ENCODE measurements around the gene SAMD9.
A peak's percentile ranks its signal among the peaks of the same experiment; 100 is the strongest.
"Not testable (repeated sequence)": the region's sequence is repeated elsewhere in the genome, so short reads cannot be mapped to it uniquely, and the experiment has no call there.

The SAMD9 gene

DNA sequence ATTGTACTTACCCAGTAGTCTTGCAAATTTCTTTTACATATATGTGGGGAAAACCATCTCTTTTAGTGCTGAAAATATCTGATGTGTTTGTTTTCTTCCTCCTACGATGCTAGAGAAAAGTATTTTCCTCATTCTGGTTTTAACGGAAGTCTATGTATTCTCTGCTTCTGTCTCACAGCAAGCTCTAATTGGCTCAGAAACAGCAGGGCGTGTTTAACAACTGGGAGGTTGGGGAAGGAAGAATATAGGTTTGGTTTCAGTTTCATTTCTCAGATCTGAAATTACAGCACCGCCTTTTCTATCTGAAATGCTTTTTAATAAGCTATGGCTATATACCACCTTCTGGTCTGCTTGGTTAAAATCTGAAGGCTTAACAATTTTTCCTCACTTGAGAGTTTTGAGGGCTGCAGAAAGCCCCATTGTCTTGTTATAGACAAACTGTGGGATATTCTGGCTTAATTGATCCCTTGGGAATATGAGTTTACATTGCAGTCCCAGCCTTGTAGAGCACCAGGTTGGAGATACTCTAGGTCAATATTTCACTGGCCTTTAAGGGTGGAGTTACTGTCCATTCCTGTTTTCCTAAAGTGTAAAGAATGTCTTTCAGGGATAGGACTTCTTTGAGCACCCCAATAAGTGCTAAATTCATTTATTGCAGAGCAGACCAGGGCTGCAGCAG lies at the start of gene SAMD9:
Gene SAMD9 (minus strand): TSS at position 128 of the 679 bp plus-strand sequence. CDS start 11,882 bp downstream, outside the sequence.
- peak; percentile 21 to 40 (median 33) for DNase-seq (ENCODE audit: low read depth in 2 of 3, low spot score in 1 of 3)

DNA sequence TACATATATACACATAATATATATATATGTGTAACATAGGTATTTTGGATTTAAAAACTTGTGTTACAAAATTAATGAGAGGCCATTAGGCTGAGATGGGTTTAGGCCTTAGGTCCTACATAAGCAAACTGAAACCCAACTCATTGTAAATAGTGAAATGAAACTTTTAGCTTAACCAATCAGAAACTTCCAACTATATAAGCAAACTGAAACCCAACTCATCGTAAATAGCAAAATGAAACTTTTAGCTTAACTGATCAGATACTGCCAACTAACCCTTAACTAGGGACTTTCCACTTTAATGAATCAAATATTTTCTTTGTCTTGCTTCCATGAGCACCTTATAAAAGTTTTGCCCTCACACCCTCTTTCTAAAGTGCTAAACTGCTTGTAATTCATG lies 47.7 kb upstream of the SAMD9 start:
- no peak for DNase-seq (ENCODE audit: low read depth in 2 of 3, low spot score in 1 of 3)

DNA sequence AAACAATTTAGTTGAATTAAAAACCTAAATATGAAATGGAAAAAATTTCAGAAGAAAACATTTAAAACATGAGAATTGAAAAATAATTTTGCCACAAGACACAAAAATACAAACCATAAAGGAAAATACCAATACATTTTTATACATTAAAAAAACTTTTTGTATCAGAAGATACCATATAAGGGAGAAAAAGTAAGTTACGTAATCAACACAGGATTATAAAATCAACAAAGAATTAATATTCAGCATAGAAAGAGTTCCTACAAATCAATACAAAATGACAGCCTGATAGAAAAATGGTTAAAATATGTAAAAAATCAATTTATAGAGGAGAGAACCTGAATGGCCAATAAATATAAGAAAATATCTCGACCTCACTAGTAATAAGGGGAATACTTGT lies 47.0 kb upstream of the SAMD9 start:
- no peak for DNase-seq (ENCODE audit: low read depth in 2 of 3, low spot score in 1 of 3)

DNA sequence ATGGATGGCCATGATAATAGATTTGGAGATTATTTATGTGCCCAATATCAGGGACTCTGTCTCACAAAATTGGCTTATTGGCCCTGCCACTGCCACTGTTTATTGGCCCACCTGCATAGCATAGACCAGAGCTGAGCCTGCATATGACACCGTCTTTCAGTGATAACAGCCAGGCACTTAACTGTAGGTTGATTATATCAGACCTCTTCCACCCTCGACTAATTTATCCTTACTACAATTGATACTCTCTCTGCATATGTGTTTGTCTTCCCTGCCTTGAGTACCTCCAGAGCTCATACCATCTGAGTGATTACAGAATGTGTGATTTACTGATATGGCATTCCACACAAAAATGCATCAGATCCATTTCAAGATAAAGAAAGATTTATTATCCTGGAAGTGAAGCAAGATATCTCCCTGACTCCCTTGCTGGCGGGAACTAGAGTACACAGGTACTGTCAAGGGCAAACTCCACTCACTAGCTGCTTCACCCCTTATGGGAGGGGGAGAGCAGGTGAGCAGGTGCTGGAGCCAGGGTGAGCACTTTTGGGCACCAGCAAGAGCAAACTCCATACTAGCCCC lies 43.5 kb upstream of the SAMD9 start:
- DNase-seq (ENCODE audit: low read depth in 2 of 3, low spot score in 1 of 3): no peak

DNA sequence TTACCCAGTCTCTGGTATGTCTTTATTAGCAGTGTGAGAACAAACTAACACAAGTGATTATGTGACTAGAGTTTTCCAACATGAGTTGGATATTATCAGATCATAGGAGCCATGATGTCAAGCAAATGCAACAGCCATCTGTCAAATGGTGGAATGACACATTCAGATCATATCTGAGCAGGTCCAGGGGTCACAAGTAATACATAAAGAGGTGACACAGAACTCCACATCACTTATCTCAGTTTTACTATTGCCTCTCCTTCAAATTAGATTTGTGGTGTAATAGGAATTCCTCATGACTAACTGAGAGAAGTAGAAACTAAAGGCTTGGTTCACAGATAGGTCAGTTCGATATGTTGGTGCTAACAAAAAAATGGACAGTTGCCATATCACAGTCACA lies 42.6 kb upstream of the SAMD9 start:
- no peak for DNase-seq (ENCODE audit: low read depth in 2 of 3, low spot score in 1 of 3)

DNA sequence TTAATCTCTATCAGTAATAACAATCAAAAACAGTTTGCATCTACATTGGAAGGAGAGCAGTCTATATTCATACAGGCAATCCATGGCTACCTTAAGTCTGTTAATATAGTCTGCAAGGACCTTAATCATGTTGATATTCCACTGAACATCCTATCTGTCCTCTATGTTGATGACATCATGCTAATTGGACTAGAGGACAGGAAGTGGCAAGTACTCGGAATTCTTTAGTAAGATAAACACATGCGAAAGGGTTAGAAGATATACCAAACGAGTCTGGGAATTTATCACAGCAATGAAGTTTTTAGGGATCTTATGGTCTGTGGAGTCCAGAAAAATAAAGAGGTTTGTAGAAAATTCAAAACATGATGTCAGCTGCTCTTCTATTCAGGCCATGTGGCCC lies 41.7 kb upstream of the SAMD9 start:
- no peak for DNase-seq (ENCODE audit: low read depth in 2 of 3, low spot score in 1 of 3)

DNA sequence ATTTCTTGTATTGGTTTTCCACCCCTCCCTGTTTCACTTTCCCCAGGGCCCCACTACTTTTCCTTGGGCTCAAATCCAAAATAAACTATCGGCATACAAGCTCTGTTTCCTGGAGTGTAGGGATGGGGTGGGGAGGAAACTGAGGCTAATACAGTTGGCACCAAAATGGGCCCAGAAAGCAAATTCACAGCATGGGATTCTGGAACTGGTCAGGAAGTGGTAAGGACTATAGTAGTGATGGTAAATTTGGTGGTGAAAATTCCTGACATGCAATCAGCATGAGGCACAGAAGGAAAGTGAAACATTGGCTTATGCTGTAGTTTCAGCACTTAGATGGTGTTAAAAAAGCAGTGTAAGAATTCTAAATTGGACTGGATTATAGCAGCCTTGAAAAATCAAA lies 39.1 kb upstream of the SAMD9 start:
- no peak for DNase-seq (ENCODE audit: low read depth in 2 of 3, low spot score in 1 of 3)

DNA sequence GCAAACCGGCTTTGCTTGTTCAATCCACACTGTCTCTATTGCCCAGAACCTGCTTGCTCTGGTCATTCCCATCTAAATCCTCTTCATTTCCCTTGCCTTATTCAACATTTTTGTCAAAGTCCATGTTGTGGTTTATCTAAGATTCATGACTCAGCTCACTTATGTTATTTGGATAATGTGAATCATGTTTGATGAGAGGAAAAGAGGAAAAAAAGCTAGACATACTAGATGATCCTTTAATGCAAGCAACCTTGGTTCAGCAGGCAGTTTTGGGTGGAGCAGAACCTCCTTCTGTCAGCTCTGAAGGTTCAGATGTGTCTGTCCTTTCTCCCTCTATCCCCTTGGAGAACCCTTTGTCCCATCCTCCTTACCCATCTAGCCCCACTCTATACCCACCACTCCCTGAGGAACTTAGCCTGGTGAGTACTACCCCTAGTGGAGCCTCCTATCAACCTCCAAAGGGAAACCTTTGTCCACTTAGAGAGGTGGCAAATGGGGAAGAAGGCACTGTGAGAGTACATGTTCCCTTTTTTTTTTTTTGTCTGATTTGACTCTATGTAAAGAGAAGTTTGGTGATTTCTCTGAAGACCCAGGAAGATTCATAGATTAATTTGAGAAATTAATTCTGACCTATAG lies 32.5 kb upstream of the SAMD9 start:
- no peak for DNase-seq (ENCODE audit: low read depth in 2 of 3, low spot score in 1 of 3)

DNA sequence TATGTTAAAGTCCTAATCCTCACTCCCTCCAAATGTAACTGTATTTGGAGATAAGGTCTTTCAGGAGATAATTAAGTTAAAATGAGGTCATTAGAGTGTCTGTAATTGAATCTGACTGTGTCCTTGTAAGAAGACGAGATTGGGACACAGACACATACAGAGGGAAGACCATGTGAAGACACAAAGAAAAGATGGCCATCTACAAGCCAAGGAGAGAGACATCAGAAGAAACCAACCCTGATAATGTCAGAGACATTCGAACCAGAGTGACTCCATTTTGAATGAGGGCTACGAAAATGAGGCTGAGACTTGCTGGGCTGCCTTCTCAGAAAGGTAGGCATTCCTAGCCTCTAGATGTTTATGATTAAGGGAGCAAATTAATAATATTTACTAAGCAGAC lies 30.9 kb upstream of the SAMD9 start:
- DNase-seq (ENCODE audit: low read depth in 2 of 3, low spot score in 1 of 3): no peak

DNA sequence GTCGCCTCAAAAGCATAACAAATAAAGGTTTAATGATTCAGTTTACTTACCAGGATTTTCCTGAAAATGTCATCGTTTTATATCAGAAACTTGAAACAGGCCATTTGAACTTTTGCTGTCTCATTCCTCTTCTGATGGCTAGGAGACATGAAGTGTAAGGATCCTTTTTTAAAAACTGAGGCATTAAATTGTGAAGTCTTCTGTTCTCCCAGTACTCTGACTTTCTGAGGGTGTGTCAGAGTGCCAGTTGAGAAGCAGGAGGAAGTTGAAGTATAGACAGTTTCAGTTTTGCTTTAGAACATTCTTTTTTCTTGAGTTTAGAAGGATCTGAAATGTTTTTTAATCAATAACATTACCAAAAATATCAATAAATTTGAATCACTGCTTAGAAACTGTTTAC lies 30.4 kb upstream of the SAMD9 start, which contains the start of gene SAMD9L:
Gene SAMD9L (minus strand): TSS at position 242 of the 400 bp plus-strand sequence. CDS start 12,414 bp downstream, outside the sequence.
- peak in 1 of 3 donors; percentile 6 for DNase-seq (ENCODE audit: low read depth in 2 of 3, low spot score in 1 of 3)

DNA sequence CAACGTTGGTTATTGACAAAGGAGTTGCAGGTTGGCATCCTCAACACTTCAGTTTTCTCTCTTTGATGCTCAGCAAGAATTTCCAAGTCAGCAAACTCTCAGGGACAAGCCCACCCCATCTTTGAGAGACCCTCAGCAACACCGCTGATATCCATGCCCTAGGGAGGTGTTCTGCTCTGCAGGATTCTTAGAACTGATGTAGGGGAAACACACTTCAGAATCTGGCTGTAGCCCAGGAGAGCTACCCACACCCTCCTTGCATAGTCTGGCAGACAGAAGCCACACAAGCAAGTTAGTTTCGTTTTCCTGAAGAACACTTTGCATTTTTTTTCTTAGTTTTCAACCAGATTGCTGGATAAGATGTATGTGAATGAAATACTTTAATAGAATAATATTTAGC lies 29.6 kb upstream of the SAMD9 start:
- peak in 1 of 3 donors; percentile 5 for DNase-seq (ENCODE audit: low read depth in 2 of 3, low spot score in 1 of 3)

DNA sequence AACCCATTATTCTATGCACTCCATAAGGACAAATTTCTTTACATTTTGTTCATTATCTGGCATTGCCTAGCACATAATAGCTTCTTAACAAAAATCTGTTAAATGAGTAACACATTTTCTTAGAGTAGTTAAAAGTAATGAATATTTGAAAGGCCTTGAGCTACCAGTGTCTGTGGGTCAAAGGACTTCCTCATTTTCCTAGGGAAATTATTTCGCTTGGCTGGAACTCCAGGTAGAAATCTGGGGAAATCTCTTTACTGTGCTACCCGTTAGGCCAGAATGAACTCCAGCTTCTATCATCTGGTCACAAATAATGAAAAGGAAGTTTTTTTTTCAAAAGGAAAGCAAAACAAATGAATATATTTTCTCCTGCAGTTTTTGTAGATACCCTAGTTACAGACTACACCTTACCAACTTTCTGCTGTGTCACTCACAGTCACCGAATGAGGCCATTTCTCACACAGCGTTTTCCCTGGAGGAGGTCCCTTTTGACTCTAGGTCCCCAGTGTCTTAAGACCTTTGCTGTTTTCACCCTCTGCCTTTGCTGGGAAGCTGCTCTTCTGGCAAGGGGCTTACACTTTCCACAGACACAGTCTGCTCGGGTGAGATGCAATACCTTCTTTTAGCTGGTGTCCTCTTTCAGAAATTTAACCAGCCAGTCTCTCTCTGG lies 28.8 kb upstream of the SAMD9 start:
- DNase-seq (ENCODE audit: low read depth in 2 of 3, low spot score in 1 of 3): peak in 1 of 3 donors; percentile 5

DNA sequence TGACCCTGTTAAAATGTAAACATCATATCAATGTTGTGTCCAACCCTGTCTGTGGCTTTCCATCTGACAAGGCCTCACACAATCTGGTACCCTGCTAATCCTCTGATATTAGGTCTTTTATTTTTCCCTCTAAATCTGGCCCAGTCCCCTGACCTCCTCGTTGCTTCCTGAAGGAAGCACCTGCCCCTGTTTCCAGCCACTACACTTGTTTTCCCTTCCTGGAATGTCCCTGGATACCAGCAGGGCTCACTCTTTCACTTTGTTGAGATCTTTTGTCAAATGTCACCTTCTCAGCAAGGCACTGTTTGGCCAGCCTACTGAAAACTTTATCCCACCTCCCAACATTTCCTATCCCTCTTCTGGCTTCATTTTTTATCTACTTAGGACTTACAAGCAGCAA lies 28.3 kb upstream of the SAMD9 start:
- DNase-seq (ENCODE audit: low read depth in 2 of 3, low spot score in 1 of 3): no peak

DNA sequence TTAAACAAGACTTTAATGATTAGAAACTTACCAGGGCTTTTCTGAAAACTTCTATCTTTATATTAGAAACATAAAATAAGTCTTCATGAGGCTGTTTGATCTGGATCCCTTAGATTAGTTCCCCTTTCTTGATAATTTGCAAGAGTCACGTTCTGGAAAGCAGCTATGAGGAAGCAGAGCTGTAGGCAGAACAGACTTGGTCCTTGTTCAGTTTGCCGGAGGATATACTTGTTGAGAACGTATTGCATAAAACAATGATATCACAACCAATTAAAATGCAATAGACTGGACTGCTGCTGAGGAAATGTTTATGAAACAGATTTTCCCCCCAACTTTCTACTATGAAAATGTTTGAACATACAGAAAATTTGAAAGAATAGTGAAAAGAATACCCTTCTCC lies 27.6 kb upstream of the SAMD9 start:
- DNase-seq (ENCODE audit: low read depth in 2 of 3, low spot score in 1 of 3): no peak

DNA sequence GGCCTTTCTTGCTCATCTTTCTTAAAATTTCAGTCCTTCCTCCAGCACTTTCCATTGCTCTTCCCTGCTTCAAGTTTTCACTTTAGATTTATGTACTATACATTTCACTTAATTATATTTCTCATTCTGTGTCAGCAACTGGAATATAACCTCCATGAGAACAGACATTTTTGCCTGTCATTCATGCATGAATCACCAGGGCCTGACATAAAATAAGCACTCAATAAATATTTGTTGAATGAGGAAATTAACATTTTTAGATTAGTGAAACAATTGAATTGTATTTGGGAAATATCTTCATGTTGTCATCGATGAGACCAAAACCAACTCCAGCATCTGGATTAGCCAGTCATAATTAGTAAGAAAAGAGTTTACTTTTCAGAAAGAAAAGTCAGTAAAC lies 24.3 kb upstream of the SAMD9 start:
- DNase-seq (ENCODE audit: low read depth in 2 of 3, low spot score in 1 of 3): no peak

DNA sequence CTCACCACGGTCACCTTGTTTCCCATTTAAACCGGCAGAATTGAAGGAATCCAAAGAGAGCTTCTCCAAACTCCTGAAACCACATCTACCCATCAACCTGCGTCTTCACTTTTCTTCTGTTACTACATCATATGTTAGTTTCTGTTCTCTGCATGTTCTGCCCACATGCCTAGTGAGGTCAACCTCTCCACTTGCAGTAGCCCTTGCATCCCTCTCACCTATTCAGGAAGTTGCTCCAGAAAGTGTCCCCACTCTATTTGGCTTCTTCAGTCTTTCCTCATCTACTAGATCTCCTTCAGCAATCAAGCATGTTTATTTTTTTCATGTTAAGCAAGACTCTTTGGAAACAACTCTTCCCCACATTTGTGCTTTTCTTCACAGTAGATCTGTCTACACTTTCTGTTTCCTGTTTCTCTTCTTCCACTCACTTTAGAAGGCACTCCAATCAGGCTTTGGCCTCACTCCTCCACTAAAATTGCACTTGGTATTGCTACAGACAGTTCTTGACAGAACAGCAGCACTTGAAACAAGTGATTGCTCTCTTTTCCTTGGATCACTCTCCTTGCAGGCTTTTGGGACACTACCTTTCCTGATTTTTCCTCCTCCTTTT lies 22.9 kb upstream of the SAMD9 start:
- DNase-seq (ENCODE audit: low read depth in 2 of 3, low spot score in 1 of 3): no peak

DNA sequence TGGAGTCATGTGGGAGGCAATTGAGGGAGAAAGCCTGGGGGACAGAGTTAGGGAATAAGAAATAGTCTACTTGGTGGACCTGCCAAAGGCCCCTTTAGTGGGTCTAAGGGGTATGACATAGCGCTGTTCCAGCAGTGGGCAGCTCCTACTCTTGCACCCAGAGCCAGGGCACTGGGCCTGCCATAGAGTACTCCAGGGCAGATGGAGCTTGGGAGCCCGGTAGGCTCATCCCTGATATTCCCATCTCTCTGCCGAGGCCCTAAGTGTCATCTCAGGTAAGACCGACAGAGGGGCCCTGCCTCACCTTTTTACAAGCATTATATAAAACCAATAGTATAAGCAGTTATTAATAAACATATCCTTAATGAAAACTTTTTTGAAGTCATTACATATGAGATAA lies 20.8 kb upstream of the SAMD9 start:
- DNase-seq (ENCODE audit: low read depth in 2 of 3, low spot score in 1 of 3): no peak

DNA sequence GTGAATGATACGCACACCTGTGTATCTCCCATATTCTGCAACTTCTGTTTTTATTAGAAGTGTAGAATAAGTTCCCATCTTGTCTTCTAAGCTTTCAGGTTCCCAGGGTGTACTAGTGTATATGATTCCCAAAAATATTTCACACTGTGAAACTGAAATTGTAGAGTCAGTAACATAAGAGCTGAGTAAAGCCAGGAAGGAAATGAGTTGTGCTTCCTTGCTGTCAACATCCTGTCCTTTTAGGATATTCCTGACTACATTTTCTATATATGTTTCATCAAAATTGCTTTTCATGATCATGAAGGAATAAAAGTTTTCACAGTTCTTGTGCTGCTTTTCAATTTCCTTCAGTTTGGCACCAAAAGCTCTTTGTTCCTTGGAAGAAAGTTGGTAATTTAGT lies 15.2 kb upstream of the SAMD9 start:
- no peak for DNase-seq (ENCODE audit: low read depth in 2 of 3, low spot score in 1 of 3)

DNA sequence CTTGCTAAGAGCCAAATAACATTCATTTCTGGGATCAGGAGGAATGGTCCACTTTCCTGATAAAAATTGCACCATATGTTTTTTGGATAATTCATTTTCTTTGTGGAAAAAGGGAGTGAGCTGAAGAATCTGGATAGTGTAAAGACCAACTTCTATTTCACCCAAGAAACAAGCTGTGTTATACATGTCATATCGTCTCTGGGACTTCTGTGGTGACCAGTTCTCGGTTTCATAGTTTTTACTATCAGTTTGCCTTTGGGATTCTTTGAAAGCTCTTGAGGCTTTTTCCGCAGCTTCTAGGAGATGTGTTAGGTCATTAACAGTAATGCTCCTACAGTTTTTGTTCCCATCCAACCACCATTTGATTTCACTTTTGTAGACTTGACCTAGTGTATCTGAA lies 14.4 kb upstream of the SAMD9 start:
- DNase-seq (ENCODE audit: low read depth in 2 of 3, low spot score in 1 of 3): no peak

DNA sequence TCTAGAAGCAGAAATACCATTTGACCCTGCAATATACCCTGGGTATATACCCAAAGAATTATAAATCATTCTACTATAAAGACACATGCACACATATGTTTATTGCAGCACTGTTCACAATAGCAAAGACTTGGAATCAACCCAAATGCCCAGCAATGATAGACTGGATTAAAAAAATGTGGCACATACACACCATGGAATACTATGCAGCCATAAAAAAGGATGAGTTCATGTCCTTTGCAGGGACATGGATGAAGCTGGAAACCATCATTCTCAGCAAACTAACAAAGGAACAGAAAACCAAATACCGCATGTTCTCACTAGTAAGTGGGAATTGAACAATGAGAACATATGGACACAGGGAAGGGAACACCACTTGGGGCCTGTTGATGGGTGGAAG lies 9.2 kb upstream of the SAMD9 start:
- DNase-seq (ENCODE audit: low read depth in 2 of 3, low spot score in 1 of 3): not testable (repeated sequence)

DNA sequence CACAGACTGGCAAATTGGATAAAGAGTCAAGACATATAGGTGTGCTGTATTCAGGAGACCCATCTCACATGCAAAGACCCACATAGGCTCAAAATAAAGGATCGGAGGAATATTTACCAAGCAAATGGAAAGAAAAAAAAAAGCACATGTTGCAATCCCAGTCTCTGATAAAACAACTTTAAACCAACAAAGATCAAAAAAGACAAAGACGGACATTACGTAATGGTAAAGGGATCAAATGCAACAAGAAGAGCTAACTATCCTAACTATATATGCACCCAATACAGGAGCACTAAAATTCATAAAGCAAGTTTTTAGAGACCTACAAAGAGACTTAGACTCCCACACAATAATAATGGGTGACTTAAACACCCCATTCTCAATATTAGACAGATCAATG lies 5.8 kb upstream of the SAMD9 start:
- not testable (repeated sequence) for DNase-seq (ENCODE audit: low read depth in 2 of 3, low spot score in 1 of 3)

Data from stimulated activated CD4-positive, alpha-beta T cell treated with anti-CD3 and anti-CD28 coated beads, Interleukin-12 subunit alpha, Interleukin-12 subunit beta, amount 100 ng/mL, for 48 hours (primary cell).